ENCODE data around the gene PAPPA2.

PAPPA2 gene

GRCh38 chr1:176499671-176500070 lies 36.7 kb downstream of the PAPPA2 start:
- no peak for TF ChIP-seq CTCF (IDR thresholded peaks at IDR 0.05; ENCODE audit: insufficient read depth, low read depth, low read length, missing control alignments)
- no peak for DNase-seq (ENCODE audit: low read depth)
- no peak overlapping the region for H3K4me3 ChIP-seq (ENCODE audit: low read length)

- peak; percentile 16 for DNase-seq (ENCODE audit: low read depth)
- no peak overlapping the region for H3K4me3 ChIP-seq (ENCODE audit: low read length)
- no peak for TF ChIP-seq CTCF (IDR thresholded peaks at IDR 0.05; ENCODE audit: insufficient read depth, low read depth, low read length, missing control alignments)
These were observed 38.6 kb downstream of the PAPPA2 start for GRCh38 chr1:176501599-176501998.

- no peak for DNase-seq (ENCODE audit: low read depth)
- TF ChIP-seq CTCF (IDR thresholded peaks at IDR 0.05; ENCODE audit: insufficient read depth, low read depth, low read length, missing control alignments): no peak
- no peak overlapping the region for H3K4me3 ChIP-seq (ENCODE audit: low read length)
These were observed 42.0 kb downstream of the PAPPA2 start for GRCh38 chr1:176504848-176505553.

- TF ChIP-seq CTCF (IDR thresholded peaks at IDR 0.05; ENCODE audit: insufficient read depth, low read depth, low read length, missing control alignments): no peak
- H3K4me3 ChIP-seq (ENCODE audit: low read length): no peak overlapping the region
- DNase-seq (ENCODE audit: low read depth): no peak
These were observed 50.0 kb downstream of the PAPPA2 start for GRCh38 chr1:176512966-176513365.

- no peak for TF ChIP-seq CTCF (IDR thresholded peaks at IDR 0.05; ENCODE audit: insufficient read depth, low read depth, low read length, missing control alignments)
- DNase-seq (ENCODE audit: low read depth): peak; percentile 84
- no peak overlapping the region for H3K4me3 ChIP-seq (ENCODE audit: low read length)
These were observed 52.3 kb downstream of the PAPPA2 start for GRCh38 chr1:176515310-176515709.

GRCh38 chr1:176517484-176517883 lies 54.5 kb downstream of the PAPPA2 start:
- DNase-seq (ENCODE audit: low read depth): peak; percentile 72
- no peak for TF ChIP-seq CTCF (IDR thresholded peaks at IDR 0.05; ENCODE audit: insufficient read depth, low read depth, low read length, missing control alignments)
- no peak overlapping the region for H3K4me3 ChIP-seq (ENCODE audit: low read length)

GRCh38 chr1:176521211-176521610 lies 58.2 kb downstream of the PAPPA2 start:
- no peak overlapping the region for H3K4me3 ChIP-seq (ENCODE audit: low read length)
- no peak for TF ChIP-seq CTCF (IDR thresholded peaks at IDR 0.05; ENCODE audit: insufficient read depth, low read depth, low read length, missing control alignments)
- DNase-seq (ENCODE audit: low read depth): no peak

Data from epithelial cell of esophagus (primary cell).